Gastrocnemius medialis (tissue), 4 donors: ENCODE measurements around the gene AZIN2.

Experiments
- POLR2A ChIP-seq, 2 donors: fragments of 450-650 bp; IDR thresholded peaks; one replicate each; pipeline ENCODE4 v1.6.1; 2017; ENCODE audit warnings: antibody characterized with exemption in 2 of 2, mild to moderate bottlenecking in 2 of 2, moderate library complexity in 2 of 2
- TF ChIP-seq, protein P1 (sequence below), 5 experiments: fragments of 450-650 bp in 3 of 5; fragments of 200-600 bp in 2 of 5; sonication (generic) in 2 of 5; IDR thresholded peaks in 4 of 5; conservative IDR thresholded peaks in 1 of 5; 1 replicate in 4 of 5; 2 replicates in 1 of 5; pipeline ENCODE4 v1.5.1; 2016 to 2019; ENCODE audit warnings: antibody characterized with exemption in 5 of 5, mild to moderate bottlenecking in 3 of 5, moderate library complexity in 3 of 5

DNA sequence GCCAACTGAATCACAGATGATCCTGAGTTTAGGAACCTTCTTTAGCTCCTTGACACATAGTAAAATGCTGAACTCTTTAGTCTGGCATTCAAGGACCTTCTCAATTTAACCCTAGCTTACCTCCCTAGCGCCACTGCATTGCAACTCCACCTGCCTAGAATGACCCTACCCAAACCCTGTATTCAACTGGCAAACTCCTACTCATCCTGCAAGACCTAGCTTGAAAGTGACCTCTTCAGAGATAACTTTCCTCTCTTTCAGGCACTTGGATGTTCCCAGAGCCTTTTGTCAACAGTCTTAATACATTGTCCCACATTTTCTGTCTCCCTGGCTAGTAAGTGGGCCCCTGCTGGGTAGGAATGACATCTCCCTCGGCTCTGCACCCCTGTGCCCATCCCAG, 81.2 kb downstream of the AZIN2 start:
- TF ChIP-seq, protein P1, sequence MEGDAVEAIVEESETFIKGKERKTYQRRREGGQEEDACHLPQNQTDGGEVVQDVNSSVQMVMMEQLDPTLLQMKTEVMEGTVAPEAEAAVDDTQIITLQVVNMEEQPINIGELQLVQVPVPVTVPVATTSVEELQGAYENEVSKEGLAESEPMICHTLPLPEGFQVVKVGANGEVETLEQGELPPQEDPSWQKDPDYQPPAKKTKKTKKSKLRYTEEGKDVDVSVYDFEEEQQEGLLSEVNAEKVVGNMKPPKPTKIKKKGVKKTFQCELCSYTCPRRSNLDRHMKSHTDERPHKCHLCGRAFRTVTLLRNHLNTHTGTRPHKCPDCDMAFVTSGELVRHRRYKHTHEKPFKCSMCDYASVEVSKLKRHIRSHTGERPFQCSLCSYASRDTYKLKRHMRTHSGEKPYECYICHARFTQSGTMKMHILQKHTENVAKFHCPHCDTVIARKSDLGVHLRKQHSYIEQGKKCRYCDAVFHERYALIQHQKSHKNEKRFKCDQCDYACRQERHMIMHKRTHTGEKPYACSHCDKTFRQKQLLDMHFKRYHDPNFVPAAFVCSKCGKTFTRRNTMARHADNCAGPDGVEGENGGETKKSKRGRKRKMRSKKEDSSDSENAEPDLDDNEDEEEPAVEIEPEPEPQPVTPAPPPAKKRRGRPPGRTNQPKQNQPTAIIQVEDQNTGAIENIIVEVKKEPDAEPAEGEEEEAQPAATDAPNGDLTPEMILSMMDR (IDR thresholded peaks at IDR 0.05 in 4 of 5, conservative IDR thresholded peaks at IDR 0.05 in 1 of 5) = no peak
- no peak for TF ChIP-seq POLR2A (IDR thresholded peaks at IDR 0.05)
